Uterus (tissue), 4 donors: Measurements from ENCODE around the gene GABRR1. TPM values are rescaled to one million over a fixed set of nuclear protein-coding genes. Genes with fewer than 3 reads are reported as not detected.

ENCODE experiments used
- DNase-seq, 2 donors: peaks; one replicate each; pipeline ENCODE4 v3.0.0-alpha.2; 2019 to 2020
- H3K27ac ChIP-seq, 2 donors: fragments of 200-600 bp; sonication (generic); 1 replicate in 1 of 2; 2 replicates in 1 of 2; pipeline ENCODE4 v1.5.1; 2016 to 2018
- H3K27me3 ChIP-seq, 2 donors: fragments of 200-600 bp; sonication (generic); one replicate each; pipeline ENCODE4 v1.5.1; 2018 to 2019; ENCODE audit warnings: control low read depth in 1 of 2
- H3K36me3 ChIP-seq, 2 donors: fragments of 200-600 bp; sonication (generic); one replicate each; pipeline ENCODE4 v1.5.1; 2019; ENCODE audit warnings: control low read depth in 1 of 2
- H3K4me1 ChIP-seq, 2 donors: fragments of 200-600 bp; sonication (generic); one replicate each; pipeline ENCODE4 v1.5.1; 2018 to 2019; ENCODE audit warnings: control low read depth in 1 of 2
- H3K4me3 ChIP-seq, 2 donors: fragments of 200-600 bp; sonication (generic); 1 replicate in 1 of 2; 2 replicates in 1 of 2; pipeline ENCODE4 v1.5.1; 2018 to 2019; ENCODE audit warnings: mild to moderate bottlenecking in 1 of 2
- H3K9me3 ChIP-seq, 2 donors: fragments of 200-600 bp; sonication (generic); one replicate each; pipeline ENCODE4 v1.5.1; 2019; ENCODE audit warnings: control low read depth in 1 of 2
- CTCF ChIP-seq, 4 experiments: fragments of 200-600 bp in 2 of 4; fragments of 450-650 bp in 2 of 4; sonication (generic) in 2 of 4; IDR thresholded peaks; one replicate each; pipeline ENCODE4 v1.5.1; 2016 to 2019; ENCODE audit warnings: antibody characterized with exemption in 4 of 4, mild to moderate bottlenecking in 2 of 4, moderate library complexity in 1 of 4
- POLR2A ChIP-seq, 2 donors: fragments of 450-650 bp; IDR thresholded peaks; one replicate each; pipeline ENCODE4 v1.6.1; 2016; ENCODE audit warnings: antibody characterized with exemption in 2 of 2, mild to moderate bottlenecking in 1 of 2, moderate library complexity in 1 of 2
- intact Hi-C: fragments of 100-400 bp; cut with DNase I; formaldehyde crosslinking; loops from one replicate; pipeline ENCODE4 v1.15.1; 2023; ENCODE audit warnings: low total_unique reads
- total RNA-seq, 4 donors: library from RNA; depleted of rRNA in 3 of 4; stranded (reverse); fragments of >200 nt in 3 of 4; gene quantifications; one replicate each; pipeline versions ENCODE4 v1.1.0 to v1.2.4, GENCODE V29; 2014 to 2023
- donor health status: DM: yes; HTN: yes; CAD: no.

The GABRR1 gene
- total RNA-seq, 4 donors from 2014 or later, result 0.69 TPM; not detected in 3

- no peaks in the 10 kb centered on the region for H3K27me3 ChIP-seq
- no peaks in the 10 kb centered on the region for H3K36me3 ChIP-seq
- DNase-seq, result no peak
- TF ChIP-seq CTCF (IDR thresholded peaks at IDR 0.05) (no peak), POLR2A (IDR thresholded peaks at IDR 0.05) (no peak)
- H3K4me3 ChIP-seq, result no peak overlapping the region
- intact Hi-C loops, result no loop called here
- no peaks in the 10 kb centered on the region for H3K4me1 ChIP-seq
- H3K27ac ChIP-seq, result no peak overlapping the region
- H3K9me3 ChIP-seq, result no peaks in the 10 kb centered on the region
Measured at GRCh38 chr6:89214197-89214596, 3.0 kb downstream of the GABRR1 start.

- Histone ChIP-seq H3K9me3 (no peaks in the 10 kb centered on the region), H3K4me3 (no peak overlapping the region), H3K36me3 (no peaks in the 10 kb centered on the region), H3K4me1 (no peaks in the 10 kb centered on the region), H3K27ac (no peak overlapping the region), H3K27me3 (no peaks in the 10 kb centered on the region)
- no peak for DNase-seq
- TF ChIP-seq POLR2A (IDR thresholded peaks at IDR 0.05), result no peak
- no peak for TF ChIP-seq CTCF (IDR thresholded peaks at IDR 0.05)
- intact Hi-C loops, result no loop called here
Measured at GRCh38 chr6:89212472-89212871, 4.7 kb downstream of the GABRR1 start.

- H3K27ac ChIP-seq, result no peak overlapping the region
- TF ChIP-seq POLR2A (IDR thresholded peaks at IDR 0.05) (no peak), CTCF (IDR thresholded peaks at IDR 0.05) (no peak)
- intact Hi-C loops, result no loop called here
- no peak overlapping the region for H3K4me3 ChIP-seq
- no peaks in the 10 kb centered on the region for H3K36me3 ChIP-seq
- H3K9me3 ChIP-seq, result no peaks in the 10 kb centered on the region
- no peak for DNase-seq
- no peaks in the 10 kb centered on the region for H3K27me3 ChIP-seq
- no peaks in the 10 kb centered on the region for H3K4me1 ChIP-seq
Measured at GRCh38 chr6:89209457-89209856, 7.7 kb downstream of the GABRR1 start.

GRCh38 chr6:89208551-89208950 is 8.6 kb downstream of the GABRR1 start:
- Histone ChIP-seq H3K4me3 (no peak overlapping the region), H3K4me1 (no peaks in the 10 kb centered on the region), H3K27ac (no peak overlapping the region), H3K9me3 (no peaks in the 10 kb centered on the region), H3K27me3 (no peaks in the 10 kb centered on the region), H3K36me3 (no peaks in the 10 kb centered on the region)
- DNase-seq, result no peak
- intact Hi-C loops, result no loop called here
- no peak for TF ChIP-seq CTCF (IDR thresholded peaks at IDR 0.05)
- no peak for TF ChIP-seq POLR2A (IDR thresholded peaks at IDR 0.05)

GRCh38 chr6:89205819-89206218 is 11.3 kb downstream of the GABRR1 start:
- Histone ChIP-seq H3K36me3 (no peaks in the 10 kb centered on the region), H3K9me3 (no peaks in the 10 kb centered on the region), H3K4me3 (no peak overlapping the region), H3K27ac (no peak overlapping the region), H3K4me1 (no peaks in the 10 kb centered on the region), H3K27me3 (no peaks in the 10 kb centered on the region)
- intact Hi-C loops, result no loop called here
- TF ChIP-seq CTCF (IDR thresholded peaks at IDR 0.05) (no peak), POLR2A (IDR thresholded peaks at IDR 0.05) (no peak)
- DNase-seq, result no peak
